Tibial nerve (tissue), 4 donors: ENCODE data around the gene FAM222A. TPM values are rescaled to one million over a fixed set of nuclear protein-coding genes. Genes with fewer than 3 reads are reported as not detected.

ENCODE experiments used
- DNase-seq, 2 donors: peaks; one replicate each; pipeline ENCODE4 v3.0.0-alpha.2; 2019; ENCODE audit warnings: low spot score in 2 of 2
- H3K27ac ChIP-seq, 4 donors: fragments of 200-600 bp; sonication (generic) in 3 of 4; one replicate each; pipeline ENCODE4 v1.5.1; 2017 to 2019; ENCODE audit warnings: mild to moderate bottlenecking in 1 of 4
- H3K27me3 ChIP-seq, 2 donors: fragments of 200-600 bp; sonication (generic) in 1 of 2; one replicate each; pipeline versions ENCODE4 v1.5.1 to v1.6.0; 2017 to 2019
- H3K36me3 ChIP-seq, 3 donors: fragments of 200-600 bp; sonication (generic); one replicate each; pipeline ENCODE4 v1.5.1; 2018 to 2019
- H3K4me1 ChIP-seq, 4 donors: fragments of 200-600 bp; sonication (generic) in 3 of 4; one replicate each; pipeline ENCODE4 v1.5.1; 2017 to 2019
- H3K4me3 ChIP-seq, 4 donors: fragments of 200-600 bp; sonication (generic) in 3 of 4; one replicate each; pipeline ENCODE4 v1.5.1; 2017 to 2019; ENCODE audit warnings: mild to moderate bottlenecking in 1 of 4, moderate library complexity in 1 of 4
- H3K9me3 ChIP-seq, 4 donors: fragments of 200-600 bp; sonication (generic) in 3 of 4; one replicate each; pipeline ENCODE4 v1.5.1; 2017 to 2019
- EP300 ChIP-seq, 2 donors: sonication (generic); formaldehyde crosslinking; IDR thresholded peaks; one replicate each; pipeline ENCODE4 v1.6.1; 2017; ENCODE audit warnings: antibody characterized with exemption in 2 of 2, mild to moderate bottlenecking in 1 of 2
- POLR2A ChIP-seq, 2 donors: fragments of 450-650 bp; IDR thresholded peaks; one replicate each; pipeline ENCODE4 v1.6.1; 2017; ENCODE audit warnings: antibody characterized with exemption in 2 of 2, mild to moderate bottlenecking in 2 of 2, moderate library complexity in 2 of 2
- WGBS, 2 donors: methylation state at CpG; one replicate each; pipeline ENCODE4 v1.1.5; 2018; 5-methylcytosine and 5-hydroxymethylcytosine counted together
- total RNA-seq, 4 donors: library from RNA; depleted of rRNA; stranded (reverse); fragments of >200 nt; gene quantifications; one replicate each; pipeline ENCODE4 v1.1.0, GENCODE V29; 2016
- TF ChIP-seq, protein P1 (sequence below), 5 experiments: fragments of 200-600 bp in 3 of 5; fragments of 450-650 bp in 2 of 5; sonication (generic) in 3 of 5; IDR thresholded peaks; one replicate each; pipeline ENCODE4 v1.5.1; 2016 to 2019; ENCODE audit warnings: antibody characterized with exemption in 5 of 5, mild to moderate bottlenecking in 3 of 5, moderate library complexity in 2 of 5

Gene FAM222A
- total RNA-seq, 4 donors from 2014 or later = 1.3 to 3.3 (median 1.9) TPM

GRCh38 chr12:109762071-109762672 is 48.5 kb downstream of the FAM222A start:
- Histone ChIP-seq H3K36me3 (peaks cover 0 to 4% (median 0%) of the 10 kb centered on the region in 3 donors), H3K27ac (no peak overlapping the region), H3K4me3 (no peak overlapping the region), H3K9me3 (peaks cover 0 to 14% (median 0%) of the 10 kb centered on the region in 4 donors), H3K4me1 (peaks cover 0 to 28% (median 4%) of the 10 kb centered on the region in 4 donors), H3K27me3 (peaks cover 0 to 4% of the 10 kb centered on the region in 2 donors)
- TF ChIP-seq EP300 (IDR thresholded peaks at IDR 0.05) (no peak), POLR2A (IDR thresholded peaks at IDR 0.05) (no peak)
- TF ChIP-seq, protein P1, sequence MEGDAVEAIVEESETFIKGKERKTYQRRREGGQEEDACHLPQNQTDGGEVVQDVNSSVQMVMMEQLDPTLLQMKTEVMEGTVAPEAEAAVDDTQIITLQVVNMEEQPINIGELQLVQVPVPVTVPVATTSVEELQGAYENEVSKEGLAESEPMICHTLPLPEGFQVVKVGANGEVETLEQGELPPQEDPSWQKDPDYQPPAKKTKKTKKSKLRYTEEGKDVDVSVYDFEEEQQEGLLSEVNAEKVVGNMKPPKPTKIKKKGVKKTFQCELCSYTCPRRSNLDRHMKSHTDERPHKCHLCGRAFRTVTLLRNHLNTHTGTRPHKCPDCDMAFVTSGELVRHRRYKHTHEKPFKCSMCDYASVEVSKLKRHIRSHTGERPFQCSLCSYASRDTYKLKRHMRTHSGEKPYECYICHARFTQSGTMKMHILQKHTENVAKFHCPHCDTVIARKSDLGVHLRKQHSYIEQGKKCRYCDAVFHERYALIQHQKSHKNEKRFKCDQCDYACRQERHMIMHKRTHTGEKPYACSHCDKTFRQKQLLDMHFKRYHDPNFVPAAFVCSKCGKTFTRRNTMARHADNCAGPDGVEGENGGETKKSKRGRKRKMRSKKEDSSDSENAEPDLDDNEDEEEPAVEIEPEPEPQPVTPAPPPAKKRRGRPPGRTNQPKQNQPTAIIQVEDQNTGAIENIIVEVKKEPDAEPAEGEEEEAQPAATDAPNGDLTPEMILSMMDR (IDR thresholded peaks at IDR 0.05) = no peak
- no peak for DNase-seq
- WGBS, 2 donors = 76 to 87% methylated on average over 12 of the region's 12 CpGs

GRCh38 chr12:109762673-109763191 is 49.1 kb downstream of the FAM222A start:
- Histone ChIP-seq H3K27me3 (peaks cover 0 to 4% of the 10 kb centered on the region in 2 donors), H3K9me3 (peaks cover 0 to 12% (median 0%) of the 10 kb centered on the region in 4 donors), H3K27ac (no peak overlapping the region), H3K36me3 (peaks cover 0 to 5% (median 0%) of the 10 kb centered on the region in 3 donors), H3K4me3 (no peak overlapping the region), H3K4me1 (peaks cover 0 to 28% (median 4%) of the 10 kb centered on the region in 4 donors)
- 100% methylated on average over 1 of the region's 2 CpGs; no CpG with 5 or more reads in 1 of the 2 donors for WGBS, 2 donors
- DNase-seq = no peak
- no peak for TF ChIP-seq POLR2A (IDR thresholded peaks at IDR 0.05)

DNA sequence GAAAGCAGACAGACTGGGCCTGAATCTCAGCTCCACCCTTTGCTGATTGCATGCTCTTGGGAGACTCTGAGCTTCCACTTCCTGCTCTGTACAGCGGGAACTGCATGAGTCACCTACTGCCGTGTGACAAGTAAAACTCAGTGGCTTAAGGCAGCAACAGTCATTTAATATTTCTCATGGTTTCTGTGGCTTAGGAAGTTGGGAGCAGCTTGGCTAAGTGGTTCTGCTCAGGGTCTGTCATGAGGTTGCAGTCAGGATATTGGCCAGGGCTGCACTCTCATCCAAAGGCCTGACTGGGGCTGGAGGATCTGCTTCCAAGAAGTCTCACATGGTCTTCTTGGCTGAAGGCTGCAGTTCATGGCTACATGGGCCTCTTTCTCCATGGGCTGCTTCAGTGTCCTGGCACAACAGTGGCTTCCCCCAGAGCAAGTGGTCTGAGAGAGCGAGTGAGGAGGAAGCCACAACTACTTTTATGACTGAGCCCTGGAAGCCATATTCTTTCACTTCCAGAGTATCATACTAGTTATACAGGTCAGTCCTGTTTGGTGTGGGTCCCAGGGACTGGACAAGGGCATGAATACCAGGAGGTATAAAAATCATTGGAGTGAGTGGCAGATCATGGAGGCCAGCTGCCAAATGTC is 49.7 kb downstream of the FAM222A start:
- WGBS, 2 donors = 72 to 73% methylated on average over 3 of the region's 3 CpGs
- Histone ChIP-seq H3K4me3 (no peak overlapping the region), H3K9me3 (peaks cover 0 to 12% (median 0%) of the 10 kb centered on the region in 4 donors), H3K27ac (no peak overlapping the region), H3K36me3 (peaks cover 0 to 11% (median 0%) of the 10 kb centered on the region in 3 donors), H3K4me1 (peaks cover 0 to 27% (median 4%) of the 10 kb centered on the region in 4 donors), H3K27me3 (peaks cover 0 to 4% of the 10 kb centered on the region in 2 donors)
- no peak for DNase-seq
- TF ChIP-seq EP300 (IDR thresholded peaks at IDR 0.05) (no peak), POLR2A (IDR thresholded peaks at IDR 0.05) (no peak)
- TF ChIP-seq, protein P1 (IDR thresholded peaks at IDR 0.05) = no peak

GRCh38 chr12:109764123-109764522 is 50.5 kb downstream of the FAM222A start:
- Histone ChIP-seq H3K36me3 (peaks cover 0 to 19% (median 0%) of the 10 kb centered on the region in 3 donors), H3K4me1 (peaks cover 0 to 25% (median 4%) of the 10 kb centered on the region in 4 donors), H3K9me3 (peaks cover 0 to 12% (median 0%) of the 10 kb centered on the region in 4 donors), H3K27ac (no peak overlapping the region), H3K4me3 (no peak overlapping the region), H3K27me3 (no peaks in the 10 kb centered on the region)
- no peak for DNase-seq
- TF ChIP-seq EP300 (IDR thresholded peaks at IDR 0.05) (no peak), POLR2A (IDR thresholded peaks at IDR 0.05) (no peak)
- TF ChIP-seq, protein P1 (IDR thresholded peaks at IDR 0.05) = no peak
- WGBS, 2 donors = 69 to 78% methylated on average over 3 of the region's 3 CpGs

- no peak overlapping the region for H3K4me3 ChIP-seq
- peaks cover 0 to 12% (median 0%) of the 10 kb centered on the region in 4 donors for H3K9me3 ChIP-seq
- H3K4me1 ChIP-seq = peaks cover 0 to 25% (median 3%) of the 10 kb centered on the region in 4 donors
- no peak for DNase-seq
- TF ChIP-seq EP300 (IDR thresholded peaks at IDR 0.05) = no peak
- WGBS, 2 donors = 77 to 80% methylated on average over 18 of the region's 18 CpGs
- no peak overlapping the region for H3K27ac ChIP-seq
- peaks cover 0 to 22% (median 0%) of the 10 kb centered on the region in 3 donors for H3K36me3 ChIP-seq
- H3K27me3 ChIP-seq = no peaks in the 10 kb centered on the region
These were observed 51.3 kb downstream of the FAM222A start for GRCh38 chr12:109764776-109765445.
